ENCODE measurements around the gene TBC1D21.

DNA sequence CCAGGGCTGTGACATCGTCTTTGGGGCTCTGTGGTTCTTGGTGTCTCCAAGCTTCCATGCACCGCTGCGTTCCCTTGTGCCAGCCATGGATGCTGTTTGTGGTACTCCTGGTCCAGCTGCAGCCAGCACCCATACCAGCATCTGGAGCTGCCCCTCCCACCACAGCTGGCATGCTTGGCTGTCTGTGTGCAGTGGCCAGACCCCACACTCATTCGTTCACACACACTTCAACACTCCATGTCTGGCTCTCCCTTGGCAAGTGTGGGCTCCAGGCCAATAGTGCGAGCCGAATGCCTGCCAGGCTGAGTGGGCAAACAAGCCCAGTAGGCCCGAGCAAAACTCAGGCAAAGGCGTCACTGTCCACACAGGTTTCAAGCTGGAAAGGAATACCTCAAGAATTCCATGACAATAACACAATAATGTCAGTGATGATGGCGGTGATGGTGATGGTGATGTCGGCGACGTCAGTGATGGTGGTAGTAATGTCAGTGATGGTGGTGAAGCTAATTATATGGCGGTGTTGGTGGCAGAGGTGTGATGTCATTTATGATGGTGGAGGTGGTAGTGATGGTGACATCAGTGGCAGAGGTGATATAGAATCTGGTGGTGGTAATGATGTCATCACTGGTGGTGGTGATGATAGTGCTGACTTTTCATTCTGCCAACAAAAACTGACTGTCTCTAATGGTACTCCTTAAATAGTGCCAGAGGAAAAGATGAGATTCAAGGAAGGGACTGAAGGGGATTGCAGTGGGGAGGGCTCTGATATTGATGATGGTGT lies 19.3 kb downstream of the TBC1D21 start:
- no peak for TF ChIP-seq EZH2phosphoT487 (IDR thresholded peaks at IDR 0.05; ENCODE audit: borderline replicate concordance)
- TF ChIP-seq, protein P1, sequence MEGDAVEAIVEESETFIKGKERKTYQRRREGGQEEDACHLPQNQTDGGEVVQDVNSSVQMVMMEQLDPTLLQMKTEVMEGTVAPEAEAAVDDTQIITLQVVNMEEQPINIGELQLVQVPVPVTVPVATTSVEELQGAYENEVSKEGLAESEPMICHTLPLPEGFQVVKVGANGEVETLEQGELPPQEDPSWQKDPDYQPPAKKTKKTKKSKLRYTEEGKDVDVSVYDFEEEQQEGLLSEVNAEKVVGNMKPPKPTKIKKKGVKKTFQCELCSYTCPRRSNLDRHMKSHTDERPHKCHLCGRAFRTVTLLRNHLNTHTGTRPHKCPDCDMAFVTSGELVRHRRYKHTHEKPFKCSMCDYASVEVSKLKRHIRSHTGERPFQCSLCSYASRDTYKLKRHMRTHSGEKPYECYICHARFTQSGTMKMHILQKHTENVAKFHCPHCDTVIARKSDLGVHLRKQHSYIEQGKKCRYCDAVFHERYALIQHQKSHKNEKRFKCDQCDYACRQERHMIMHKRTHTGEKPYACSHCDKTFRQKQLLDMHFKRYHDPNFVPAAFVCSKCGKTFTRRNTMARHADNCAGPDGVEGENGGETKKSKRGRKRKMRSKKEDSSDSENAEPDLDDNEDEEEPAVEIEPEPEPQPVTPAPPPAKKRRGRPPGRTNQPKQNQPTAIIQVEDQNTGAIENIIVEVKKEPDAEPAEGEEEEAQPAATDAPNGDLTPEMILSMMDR (conservative IDR thresholded peaks at IDR 0.05; ENCODE audit: low read length) = no peak
